TTC549 (cell line): ENCODE measurements around the gene CLRN3.

ENCODE experiments used
- FAIRE-seq: peaks from 2 replicates; lab custom pipeline; 2012; peaks lifted over from hg19 to GRCh38; lab: Jason Lieb, UNC

CLRN3 gene

DNA sequence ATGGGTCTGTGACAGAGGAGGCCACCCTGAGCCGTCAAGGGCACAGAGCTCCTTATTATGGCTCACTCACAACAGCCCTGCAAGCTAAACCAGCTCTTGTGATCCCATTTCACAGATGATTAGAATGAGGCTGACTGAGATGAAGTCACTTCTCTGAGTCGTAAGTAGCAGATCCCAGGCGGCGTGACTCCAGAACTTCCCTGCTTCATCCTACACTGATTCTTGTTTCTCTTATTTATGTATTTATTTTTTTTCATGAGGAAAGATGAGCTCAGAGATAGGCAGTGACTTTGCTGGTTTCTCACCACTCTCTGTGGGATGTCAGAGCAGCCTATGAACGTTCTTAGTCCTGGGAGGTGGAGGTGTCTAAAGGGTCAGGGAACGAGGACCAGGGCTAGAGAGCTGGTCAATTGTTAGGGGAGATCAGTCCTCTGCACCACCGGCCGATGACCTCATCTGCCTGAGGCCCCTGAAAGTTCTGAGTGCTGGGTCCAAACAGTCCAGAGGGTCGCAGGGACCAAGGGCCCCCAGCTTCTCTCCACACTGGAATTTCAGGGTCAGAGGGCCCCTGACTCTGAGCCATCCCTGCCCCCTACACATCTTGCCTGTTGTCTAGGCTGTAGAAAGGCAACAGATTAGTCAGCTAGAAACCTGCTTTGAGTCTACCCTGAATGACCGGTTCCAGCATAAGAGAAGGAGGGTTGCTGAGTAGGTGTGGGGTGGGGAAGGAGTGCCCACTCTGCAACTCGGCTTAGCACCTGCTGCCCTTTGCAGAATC is 17.9 kb downstream of the CLRN3 start:
- FAIRE-seq: no peak

DNA sequence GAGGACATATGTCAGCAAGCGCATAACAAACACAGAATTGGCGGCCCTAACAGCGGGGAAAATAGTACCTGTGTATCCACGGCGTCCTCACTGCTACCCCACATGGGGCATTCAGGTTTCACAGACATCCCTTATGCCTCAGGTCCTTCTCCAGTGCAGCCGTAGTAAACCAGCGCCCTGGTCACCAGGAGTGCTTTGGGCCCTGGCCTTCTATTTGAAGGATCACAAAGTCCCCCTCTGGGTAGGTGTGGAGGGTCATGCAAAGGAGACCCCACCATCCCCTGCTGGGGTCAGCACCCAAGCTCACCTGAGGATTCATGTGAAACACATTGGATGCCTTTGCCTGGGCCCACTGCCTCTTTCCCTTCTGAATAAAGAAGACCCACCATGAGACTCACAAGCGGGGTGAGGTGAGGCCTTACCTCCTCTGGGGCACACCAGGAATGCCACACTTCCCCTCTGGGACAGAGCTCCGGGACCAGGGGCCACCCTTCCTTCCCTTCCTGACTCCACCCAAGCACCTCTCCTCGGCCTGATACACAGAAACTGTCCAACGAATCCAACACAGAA is 18.8 kb downstream of the CLRN3 start:
- FAIRE-seq: no peak

GRCh38 chr10:127872871-127873600 is 19.7 kb downstream of the CLRN3 start:
- FAIRE-seq: no peak

GRCh38 chr10:127872011-127872761 is 20.6 kb downstream of the CLRN3 start:
- no peak for FAIRE-seq

DNA sequence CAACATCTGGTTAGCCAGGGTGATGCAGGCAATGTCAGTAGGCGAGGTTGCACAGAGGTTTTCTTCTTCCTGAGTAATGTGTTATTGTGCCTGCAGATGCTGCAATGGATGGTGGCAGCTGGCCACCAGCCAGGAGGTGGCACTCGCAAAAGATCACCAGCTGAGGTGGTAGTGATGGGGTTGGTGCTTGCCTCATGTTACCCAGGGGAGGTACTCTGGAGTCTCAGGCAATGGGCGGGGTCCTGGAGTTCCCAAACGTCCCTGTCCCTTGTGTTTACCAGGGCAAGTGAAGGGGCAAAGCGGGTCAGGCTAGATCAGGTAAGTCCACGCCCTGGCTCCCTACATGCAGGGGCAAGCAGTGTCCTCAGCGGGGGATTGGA is 21.1 kb downstream of the CLRN3 start:
- FAIRE-seq: no peak

DNA sequence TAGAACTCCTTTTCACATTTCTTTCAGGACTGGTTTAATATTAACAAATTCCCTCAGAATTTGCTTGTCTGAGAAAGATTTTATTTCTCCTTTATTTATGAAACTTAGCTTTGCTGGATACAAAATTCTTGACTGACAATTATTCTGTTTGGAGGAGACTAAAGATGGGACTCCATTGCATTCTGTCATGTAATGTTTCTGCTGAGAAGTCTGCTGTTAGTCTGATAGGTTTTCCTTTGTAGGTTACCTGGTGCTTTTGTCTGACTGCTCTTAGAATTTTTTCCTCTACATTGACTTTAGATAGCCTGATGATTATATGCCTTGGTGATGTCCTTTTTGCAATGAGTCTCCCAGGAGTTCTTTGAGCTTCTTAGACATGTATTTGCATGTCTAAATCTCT is 23.4 kb downstream of the CLRN3 start:
- no peak for FAIRE-seq

DNA sequence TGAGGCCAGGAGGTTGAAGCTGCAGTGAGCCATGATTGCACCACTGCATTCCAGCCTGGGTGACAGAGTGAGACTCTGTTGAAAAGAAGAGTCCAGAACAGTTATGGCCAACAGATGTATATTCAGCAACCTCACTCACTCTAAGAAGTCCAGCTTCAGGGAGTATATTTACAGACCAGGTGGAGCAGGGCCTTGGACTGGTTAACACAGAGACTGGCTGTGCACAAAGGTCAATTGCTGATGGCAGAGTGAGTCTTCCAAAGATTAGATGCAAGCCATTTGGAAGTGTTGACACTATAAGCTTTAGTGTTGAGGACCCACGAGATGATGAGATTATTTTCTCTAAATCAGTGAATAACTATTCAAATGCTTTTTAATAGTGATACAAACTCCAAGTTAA is 24.9 kb downstream of the CLRN3 start:
- no peak for FAIRE-seq

DNA sequence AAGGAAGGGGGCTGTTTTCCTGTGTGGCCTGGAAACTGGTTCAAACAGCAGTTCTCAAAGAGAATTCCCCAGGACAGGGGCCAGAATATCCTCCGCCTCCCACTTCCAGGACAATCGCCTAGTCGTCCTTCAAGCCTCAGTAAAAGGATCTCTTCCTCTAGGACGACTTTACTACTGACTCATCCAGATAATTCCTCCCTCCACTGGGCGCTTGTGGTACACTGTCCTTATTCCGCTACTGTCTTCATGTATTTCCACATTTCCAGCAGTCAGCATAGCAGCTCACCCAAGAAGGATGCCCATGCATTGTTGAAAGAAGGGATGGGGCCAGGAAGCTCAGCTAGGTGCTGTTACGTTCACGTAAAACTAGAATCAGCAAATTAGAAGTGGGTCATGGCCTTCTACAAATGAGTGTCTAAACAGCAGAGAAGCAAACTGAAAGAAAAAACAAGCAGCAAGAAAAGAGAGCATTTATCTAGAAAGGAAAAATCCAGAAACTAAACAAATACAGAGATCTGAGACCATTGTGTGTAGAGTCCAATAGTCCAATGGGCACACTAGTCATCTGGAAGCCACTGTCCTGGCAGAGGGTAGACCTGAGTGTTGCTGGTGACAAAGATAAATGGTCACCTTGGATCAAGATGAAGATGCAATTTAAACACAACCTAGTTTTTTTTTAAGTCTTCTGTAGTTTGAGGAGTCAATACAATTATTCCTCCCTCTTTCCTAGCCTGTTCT is 26.3 kb downstream of the CLRN3 start:
- no peak for FAIRE-seq

GRCh38 chr10:127863231-127863825 is 29.4 kb downstream of the CLRN3 start:
- FAIRE-seq: no peak

DNA sequence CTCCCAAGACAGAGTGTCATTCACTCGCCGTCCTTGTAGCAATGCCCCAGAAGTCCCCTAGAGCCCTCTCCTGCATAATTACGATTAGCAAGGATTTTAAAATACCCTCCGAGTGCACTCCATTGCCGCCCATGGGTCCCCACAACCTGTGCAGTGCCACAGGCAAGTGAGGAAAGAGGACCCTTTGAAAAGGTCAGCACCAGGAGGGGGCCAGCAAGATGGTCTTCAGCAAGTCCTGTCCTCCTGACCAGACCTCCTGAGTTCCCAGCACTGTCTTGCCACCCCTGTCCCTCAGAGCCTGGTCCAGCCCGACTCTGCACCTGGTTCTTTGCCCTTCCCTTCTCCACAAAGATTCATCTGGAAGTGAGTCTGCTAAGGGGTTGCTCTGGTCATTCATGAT is 32.1 kb downstream of the CLRN3 start:
- FAIRE-seq: no peak

DNA sequence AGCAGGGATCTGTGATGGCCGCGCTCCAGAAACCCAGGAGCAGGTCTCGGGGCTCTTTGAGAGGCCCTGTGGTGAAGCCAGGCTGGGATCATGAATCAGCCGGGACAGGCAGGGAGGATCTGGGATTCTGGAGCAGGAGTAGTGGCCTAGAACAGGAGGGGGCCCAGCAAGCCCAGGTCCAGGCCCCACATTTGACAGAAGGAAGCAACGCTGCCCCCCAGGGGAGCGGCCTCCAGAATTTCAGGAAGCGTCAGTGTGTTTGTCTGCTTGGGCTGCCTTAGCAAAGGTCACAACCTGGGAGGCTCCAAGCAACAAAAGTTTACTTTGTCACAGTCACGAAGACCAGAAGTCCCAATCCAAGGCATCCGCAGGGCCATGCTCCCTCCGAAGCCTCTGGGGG is 36.8 kb downstream of the CLRN3 start:
- FAIRE-seq: no peak

- FAIRE-seq: no peak
These were observed 37.2 kb downstream of the CLRN3 start for GRCh38 chr10:127855591-127855881.

- FAIRE-seq: no peak
These were observed 37.8 kb downstream of the CLRN3 start for GRCh38 chr10:127854769-127855590.

- no peak for FAIRE-seq
These were observed 38.6 kb downstream of the CLRN3 start for GRCh38 chr10:127853868-127854768.

GRCh38 chr10:127852456-127852855 is 40.3 kb downstream of the CLRN3 start:
- FAIRE-seq: no peak

- no peak for FAIRE-seq
These were observed 41.0 kb downstream of the CLRN3 start for GRCh38 chr10:127851661-127852194.

GRCh38 chr10:127850944-127851343 is 41.8 kb downstream of the CLRN3 start:
- FAIRE-seq: no peak

GRCh38 chr10:127849921-127850320 is 42.8 kb downstream of the CLRN3 start:
- FAIRE-seq: no peak

DNA sequence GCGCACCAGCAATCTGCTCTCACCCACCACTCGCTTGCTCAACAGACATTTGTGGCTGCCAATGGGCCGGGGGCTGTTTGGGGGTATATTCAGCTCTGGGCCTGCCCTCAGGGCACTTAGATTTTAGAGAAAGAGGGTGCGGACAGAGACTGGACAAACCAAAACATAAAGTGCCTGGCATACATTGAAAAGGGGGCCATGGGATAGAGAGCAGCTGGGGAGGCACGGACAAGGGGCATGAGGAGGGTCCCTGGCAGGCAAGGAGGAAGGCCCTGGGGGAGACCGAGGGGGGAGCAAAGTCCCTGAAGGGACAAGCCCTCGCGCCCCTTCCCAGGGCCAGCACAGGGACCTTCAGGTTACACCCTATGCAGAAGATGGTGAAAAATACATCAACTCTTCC is 43.5 kb downstream of the CLRN3 start:
- no peak for FAIRE-seq

DNA sequence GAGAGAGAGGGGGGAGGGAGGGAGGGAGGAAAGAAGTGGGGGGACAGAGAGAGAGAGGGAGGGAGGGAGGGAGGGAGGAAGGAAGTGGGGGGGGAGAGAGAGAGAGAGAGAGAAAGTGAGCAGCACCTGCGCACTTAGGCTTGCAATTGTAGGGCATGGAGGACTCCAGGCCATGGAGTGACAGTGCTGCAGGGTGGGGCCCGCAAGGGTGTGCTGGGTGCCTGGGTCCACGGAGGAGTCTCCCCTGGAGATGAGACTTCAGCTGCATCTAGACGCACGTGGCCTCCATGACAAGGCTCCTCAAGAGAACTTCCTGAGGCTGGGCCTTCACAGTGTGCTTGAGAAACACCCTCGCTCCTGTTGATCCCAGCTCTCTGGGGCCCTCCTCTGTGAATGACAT is 44.5 kb downstream of the CLRN3 start:
- no peak for FAIRE-seq
